ENCODE measurements around the gene SPINK4. TPM values are rescaled to one million over a fixed set of nuclear protein-coding genes. Genes with fewer than 3 reads are reported as not detected.

The SPINK4 gene
- total RNA-seq, 1 experiment from 2014 or later: not detected

DNA sequence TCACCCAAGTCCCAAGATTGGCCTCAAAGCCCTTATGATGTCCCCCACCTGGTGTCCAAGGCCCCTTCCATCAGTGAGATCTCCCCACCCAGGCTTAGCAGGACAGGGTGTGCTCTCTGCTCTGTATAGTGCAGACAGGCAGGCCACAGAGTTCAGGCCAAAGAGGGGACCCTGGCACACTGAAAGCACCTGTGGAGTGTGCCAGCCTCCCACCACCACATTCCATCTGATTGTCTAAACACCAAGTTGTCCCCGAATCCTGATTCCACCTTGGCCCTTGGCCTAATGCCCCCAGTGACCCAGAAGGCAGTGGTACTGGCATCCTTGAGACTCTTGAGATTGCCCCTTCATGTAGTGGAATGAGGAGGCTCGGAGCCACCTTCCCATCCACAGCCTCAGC lies 5.4 kb downstream of the SPINK4 start:
- TF ChIP-seq, protein P1, sequence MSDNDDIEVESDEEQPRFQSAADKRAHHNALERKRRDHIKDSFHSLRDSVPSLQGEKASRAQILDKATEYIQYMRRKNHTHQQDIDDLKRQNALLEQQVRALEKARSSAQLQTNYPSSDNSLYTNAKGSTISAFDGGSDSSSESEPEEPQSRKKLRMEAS (IDR thresholded peaks at IDR 0.05): no peak
- no peak for TF ChIP-seq EGR1 (IDR thresholded peaks at IDR 0.05; ENCODE audit: low read depth)
- no peak for TF ChIP-seq SIN3A (IDR thresholded peaks at IDR 0.05; ENCODE audit: low read depth)
- no peak for TF ChIP-seq ELF1 (IDR thresholded peaks at IDR 0.05; ENCODE audit: borderline replicate concordance, low read depth)
- TF ChIP-seq YY1 (IDR thresholded peaks at IDR 0.05; ENCODE audit: extremely low read depth, insufficient replicate concordance, low read depth, low read length): no peak
- TF ChIP-seq FOSL1 (IDR thresholded peaks at IDR 0.05; ENCODE audit: low read depth): no peak
- no peak for TF ChIP-seq SRF (IDR thresholded peaks at IDR 0.05; ENCODE audit: low read depth)
- no peak for TF ChIP-seq SP1 (IDR thresholded peaks at IDR 0.05; ENCODE audit: low read depth)
- TF ChIP-seq, protein P2, sequence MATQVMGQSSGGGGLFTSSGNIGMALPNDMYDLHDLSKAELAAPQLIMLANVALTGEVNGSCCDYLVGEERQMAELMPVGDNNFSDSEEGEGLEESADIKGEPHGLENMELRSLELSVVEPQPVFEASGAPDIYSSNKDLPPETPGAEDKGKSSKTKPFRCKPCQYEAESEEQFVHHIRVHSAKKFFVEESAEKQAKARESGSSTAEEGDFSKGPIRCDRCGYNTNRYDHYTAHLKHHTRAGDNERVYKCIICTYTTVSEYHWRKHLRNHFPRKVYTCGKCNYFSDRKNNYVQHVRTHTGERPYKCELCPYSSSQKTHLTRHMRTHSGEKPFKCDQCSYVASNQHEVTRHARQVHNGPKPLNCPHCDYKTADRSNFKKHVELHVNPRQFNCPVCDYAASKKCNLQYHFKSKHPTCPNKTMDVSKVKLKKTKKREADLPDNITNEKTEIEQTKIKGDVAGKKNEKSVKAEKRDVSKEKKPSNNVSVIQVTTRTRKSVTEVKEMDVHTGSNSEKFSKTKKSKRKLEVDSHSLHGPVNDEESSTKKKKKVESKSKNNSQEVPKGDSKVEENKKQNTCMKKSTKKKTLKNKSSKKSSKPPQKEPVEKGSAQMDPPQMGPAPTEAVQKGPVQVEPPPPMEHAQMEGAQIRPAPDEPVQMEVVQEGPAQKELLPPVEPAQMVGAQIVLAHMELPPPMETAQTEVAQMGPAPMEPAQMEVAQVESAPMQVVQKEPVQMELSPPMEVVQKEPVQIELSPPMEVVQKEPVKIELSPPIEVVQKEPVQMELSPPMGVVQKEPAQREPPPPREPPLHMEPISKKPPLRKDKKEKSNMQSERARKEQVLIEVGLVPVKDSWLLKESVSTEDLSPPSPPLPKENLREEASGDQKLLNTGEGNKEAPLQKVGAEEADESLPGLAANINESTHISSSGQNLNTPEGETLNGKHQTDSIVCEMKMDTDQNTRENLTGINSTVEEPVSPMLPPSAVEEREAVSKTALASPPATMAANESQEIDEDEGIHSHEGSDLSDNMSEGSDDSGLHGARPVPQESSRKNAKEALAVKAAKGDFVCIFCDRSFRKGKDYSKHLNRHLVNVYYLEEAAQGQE (IDR thresholded peaks at IDR 0.05; ENCODE audit: low read depth): no peak
- no peak for TF ChIP-seq EZH2phosphoT487 (IDR thresholded peaks at IDR 0.05; ENCODE audit: borderline replicate concordance)
- TF ChIP-seq TCF7L2 (IDR thresholded peaks at IDR 0.05; ENCODE audit: borderline replicate concordance, extremely low read depth, insufficient read depth, insufficient read length): no peak
- H2AFZ ChIP-seq (ENCODE audit: low read depth, low read length, poor library complexity, severe bottlenecking): no peak overlapping the region
- no peaks in the 10 kb centered on the region for H3K9me3 ChIP-seq (ENCODE audit: control insufficient read depth in 1 of 2, insufficient read depth in 1 of 2, low read depth in 1 of 2, low read length in 2 of 2)
- H3K36me3 ChIP-seq (ENCODE audit: control insufficient read depth in 1 of 2, insufficient read depth in 2 of 2, low read length in 2 of 2): no peaks in the 10 kb centered on the region
- no peak overlapping the region for H3K27ac ChIP-seq (ENCODE audit: low read depth, low read length)
- ATAC-seq: no peak
- ChIA-PET CTCF (no interaction called here), RAD21 (ENCODE audit: low non-redundant PET in 1 of 2, low total read pairs in 2 of 2, uncharacterized antibody in 2 of 2, unreplicated experiment in 2 of 2) (no interaction called here), POLR2A (no interaction called here)
- no peaks in the 10 kb centered on the region for H3K79me2 ChIP-seq (ENCODE audit: insufficient read depth, low read length)
- no peak overlapping the region for H3K9ac ChIP-seq (ENCODE audit: low read length)
- intact Hi-C loops (cut with micrococcal nuclease): no loop called here
- H3K27me3 ChIP-seq (ENCODE audit: insufficient read depth, low read length): no peaks in the 10 kb centered on the region
- no peak overlapping the region for H3K4me2 ChIP-seq (ENCODE audit: low read length)
- BruUV-seq (replicated peaks): no TSS peak
- no peak for DNase-seq (ENCODE audit: low read depth, low spot score)
- H3K4me3 ChIP-seq (replicated peaks in 1 of 2; ENCODE audit: low read depth in 1 of 2, low read length in 2 of 2): no peak overlapping the region
- H4K20me1 ChIP-seq (ENCODE audit: insufficient read depth): no peaks in the 10 kb centered on the region
- H3K9me2 ChIP-seq (ENCODE audit: insufficient read depth): no peaks in the 10 kb centered on the region
- no peaks in the 10 kb centered on the region for H3K4me1 ChIP-seq (ENCODE audit: control insufficient read depth in 1 of 2, insufficient read depth in 2 of 2, low read length in 2 of 2)

Measured in HCT116 (cell line).